Activated CD8-positive, alpha-beta T cell treated with anti-CD3 and anti-CD28 coated beads for 36 hours (primary cell): ENCODE data around the gene SPACA4. TPM values are rescaled to one million over a fixed set of nuclear protein-coding genes. Genes with fewer than 3 reads are reported as not detected.

Experiments
- ATAC-seq: fragments of 200-7000 bp; cut with Tn5 transposase; one replicate; pipeline ENCODE4 v1.10.0; 2021; ENCODE audit warnings: mild to moderate bottlenecking, moderate library complexity
- CTCF ChIA-PET: fragments of 350-600 bp; sonication (Branson Sonifier 250); formaldehyde crosslinking; loops from one replicate; lab custom pipeline; 2021; ENCODE audit warnings: antibody characterized with exemption; lab: Charles Lee
- POLR2A ChIA-PET: fragments of 350-600 bp; sonication (Branson Sonifier 250); formaldehyde crosslinking; loops from one replicate; lab custom pipeline; 2021; ENCODE audit warnings: antibody characterized with exemption; lab: Charles Lee
- DNase-seq: peaks from one replicate; pipeline ENCODE4 v3.0.0-alpha.2; 2020
- H3K27ac Mint-ChIP-seq: one replicate; pipeline ENCODE4 v1.8.0; 2021; ENCODE audit warnings: mild to moderate bottlenecking, mixed read lengths
- H3K27me3 Mint-ChIP-seq: one replicate; pipeline ENCODE4 v1.8.0; 2021; ENCODE audit warnings: mixed read lengths
- H3K36me3 Mint-ChIP-seq: one replicate; pipeline ENCODE4 v1.8.0; 2021; ENCODE audit warnings: low read depth, mixed read lengths
- H3K4me1 Mint-ChIP-seq: one replicate; pipeline ENCODE4 v1.8.0; 2021; ENCODE audit warnings: low read depth, mixed read lengths
- H3K4me3 Mint-ChIP-seq: one replicate; pipeline ENCODE4 v1.8.0; 2021; ENCODE audit warnings: mild to moderate bottlenecking, moderate library complexity, mixed read lengths
- H3K9me3 Mint-ChIP-seq: one replicate; pipeline ENCODE4 v1.8.0; 2021; ENCODE audit warnings: mixed read lengths
- intact Hi-C: fragments of 100-400 bp; cut with micrococcal nuclease; formaldehyde crosslinking; loops from one replicate; pipeline ENCODE4 v1.10.0; 2022
- total RNA-seq, 2 experiments: library from RNA; stranded (reverse); gene quantifications; one replicate each; pipeline ENCODE4 v1.2.3, GENCODE V29; 2021
- TF ChIP-seq, protein P1 (sequence below): fragments of 200-600 bp; IDR thresholded peaks from one replicate; pipeline ENCODE4 v1.8.0; 2022; ENCODE audit warnings: antibody characterized with exemption, mild to moderate bottlenecking

Gene SPACA4
- total RNA-seq, 2 experiments from 2014 or later = not detected

DNA sequence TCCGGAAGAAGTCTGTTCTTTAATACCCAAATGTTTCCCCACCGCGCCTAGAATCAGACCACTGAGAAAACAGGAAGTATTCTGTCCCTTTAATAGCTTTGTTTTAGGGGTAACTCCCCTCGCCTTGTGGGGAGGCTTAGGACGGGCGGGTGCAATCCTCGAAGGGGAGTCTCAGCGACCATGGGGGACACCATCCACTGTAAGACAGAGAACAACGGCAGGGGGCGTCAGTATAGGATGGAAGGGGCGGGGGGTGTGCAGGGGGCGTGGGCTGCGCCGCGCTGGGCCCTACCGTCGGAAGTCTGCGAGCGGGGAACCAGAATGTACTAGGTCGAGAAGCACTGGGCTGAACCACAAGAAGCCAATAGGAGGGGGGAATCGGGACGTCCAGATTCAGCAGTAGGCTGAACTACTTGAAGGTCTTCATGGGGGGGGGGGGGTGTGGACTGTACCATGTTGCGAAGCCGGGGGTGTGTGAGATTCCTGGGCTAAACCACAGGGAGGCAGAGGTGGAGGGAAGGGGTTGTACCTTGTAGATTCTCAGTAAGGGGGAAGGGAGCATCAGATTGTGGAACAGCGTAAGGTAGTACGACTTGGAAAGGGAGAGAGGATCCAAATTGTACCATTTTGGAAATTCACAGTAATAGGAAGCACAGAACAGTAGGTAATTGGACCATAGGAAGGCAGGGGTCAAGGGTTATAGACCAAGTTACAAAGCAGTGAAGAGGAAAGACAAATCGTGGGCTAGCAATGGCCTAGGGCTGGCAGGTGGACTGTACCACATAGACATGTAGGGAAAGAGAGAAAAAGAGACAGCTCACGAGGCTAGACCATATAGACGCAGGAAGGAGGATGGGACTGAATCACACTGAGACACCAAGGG is 31.6 kb downstream of the SPACA4 start:
- Mint-ChIP-seq H3K4me1 (peaks cover 47% of the 10 kb centered on the region), H3K27me3 (no peaks in the 10 kb centered on the region), H3K27ac (peak overlapping the region; percentile 98), H3K4me3 (peak overlapping the region; percentile 88), H3K36me3 (peaks cover 8% of the 10 kb centered on the region), H3K9me3 (no peaks in the 10 kb centered on the region)
- ChIA-PET CTCF (interaction anchor here (1.1 to 1.3 kb wide), 2 partner anchors 8 to 204 kb away, joined by 3 to 4 read pairs; partner anchors contain the start of gene CA11), POLR2A (interaction anchor here (2.1 to 2.7 kb wide), 3 partner anchors 8 to 23 kb away, joined by 8 to 16 read pairs (median 8); partner anchors contain the start of genes CA11, FAM83E, RPL18 and SPHK2)
- intact Hi-C loops = loop anchor here (10.0 kb wide), 1 partner anchor 237 kb away; the partner anchor contains the start of gene PPP1R15A
- ATAC-seq (peak; percentile 28), DNase-seq (peak; percentile 87)
- TF ChIP-seq, protein P1, sequence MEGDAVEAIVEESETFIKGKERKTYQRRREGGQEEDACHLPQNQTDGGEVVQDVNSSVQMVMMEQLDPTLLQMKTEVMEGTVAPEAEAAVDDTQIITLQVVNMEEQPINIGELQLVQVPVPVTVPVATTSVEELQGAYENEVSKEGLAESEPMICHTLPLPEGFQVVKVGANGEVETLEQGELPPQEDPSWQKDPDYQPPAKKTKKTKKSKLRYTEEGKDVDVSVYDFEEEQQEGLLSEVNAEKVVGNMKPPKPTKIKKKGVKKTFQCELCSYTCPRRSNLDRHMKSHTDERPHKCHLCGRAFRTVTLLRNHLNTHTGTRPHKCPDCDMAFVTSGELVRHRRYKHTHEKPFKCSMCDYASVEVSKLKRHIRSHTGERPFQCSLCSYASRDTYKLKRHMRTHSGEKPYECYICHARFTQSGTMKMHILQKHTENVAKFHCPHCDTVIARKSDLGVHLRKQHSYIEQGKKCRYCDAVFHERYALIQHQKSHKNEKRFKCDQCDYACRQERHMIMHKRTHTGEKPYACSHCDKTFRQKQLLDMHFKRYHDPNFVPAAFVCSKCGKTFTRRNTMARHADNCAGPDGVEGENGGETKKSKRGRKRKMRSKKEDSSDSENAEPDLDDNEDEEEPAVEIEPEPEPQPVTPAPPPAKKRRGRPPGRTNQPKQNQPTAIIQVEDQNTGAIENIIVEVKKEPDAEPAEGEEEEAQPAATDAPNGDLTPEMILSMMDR = no peak

DNA sequence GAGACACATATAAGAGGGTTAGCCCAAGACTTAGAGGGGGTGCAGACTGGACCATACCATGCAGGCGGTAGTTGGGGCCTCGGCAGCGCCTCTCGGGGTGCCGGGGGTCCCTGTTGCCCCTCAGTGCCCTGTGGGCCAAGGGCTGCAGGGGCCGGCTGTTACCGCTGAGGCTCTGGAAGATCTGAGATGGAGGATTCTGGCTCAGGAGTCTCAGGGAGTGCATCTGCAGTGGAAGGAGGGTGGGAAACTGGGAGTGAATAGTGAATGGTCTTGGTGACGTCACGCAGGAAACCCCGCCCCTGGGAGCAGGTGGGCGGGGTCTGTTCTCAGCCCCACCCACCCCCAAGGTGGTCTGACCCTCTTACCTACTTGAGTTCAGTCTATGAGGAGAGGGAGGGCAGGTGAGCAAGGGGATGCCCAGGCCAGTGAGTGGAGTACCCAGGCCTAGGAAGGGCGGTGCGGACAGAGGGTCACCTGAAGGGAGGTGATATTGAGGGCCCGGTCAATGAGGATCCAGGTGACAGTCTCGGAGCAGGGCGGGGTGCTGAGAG is 32.4 kb downstream of the SPACA4 start:
- Mint-ChIP-seq H3K27ac (peak overlapping the region; percentile 98), H3K4me3 (peak overlapping the region; percentile 88), H3K4me1 (peaks cover 43% of the 10 kb centered on the region), H3K36me3 (peaks cover 8% of the 10 kb centered on the region), H3K9me3 (no peaks in the 10 kb centered on the region), H3K27me3 (no peaks in the 10 kb centered on the region)
- POLR2A ChIA-PET = interaction anchor here (1.5 kb wide), 1 partner anchor 20 kb away, joined by 3 read pairs; the partner anchor contains the start of genes RPL18 and SPHK2
- CTCF ChIA-PET = no interaction called here
- intact Hi-C loops = loop anchor here (10.0 kb wide), 1 partner anchor 236 kb away; the partner anchor contains the start of gene PPP1R15A
- DNase-seq = no peak
- TF ChIP-seq, protein P1 = no peak
- ATAC-seq = no peak

DNA sequence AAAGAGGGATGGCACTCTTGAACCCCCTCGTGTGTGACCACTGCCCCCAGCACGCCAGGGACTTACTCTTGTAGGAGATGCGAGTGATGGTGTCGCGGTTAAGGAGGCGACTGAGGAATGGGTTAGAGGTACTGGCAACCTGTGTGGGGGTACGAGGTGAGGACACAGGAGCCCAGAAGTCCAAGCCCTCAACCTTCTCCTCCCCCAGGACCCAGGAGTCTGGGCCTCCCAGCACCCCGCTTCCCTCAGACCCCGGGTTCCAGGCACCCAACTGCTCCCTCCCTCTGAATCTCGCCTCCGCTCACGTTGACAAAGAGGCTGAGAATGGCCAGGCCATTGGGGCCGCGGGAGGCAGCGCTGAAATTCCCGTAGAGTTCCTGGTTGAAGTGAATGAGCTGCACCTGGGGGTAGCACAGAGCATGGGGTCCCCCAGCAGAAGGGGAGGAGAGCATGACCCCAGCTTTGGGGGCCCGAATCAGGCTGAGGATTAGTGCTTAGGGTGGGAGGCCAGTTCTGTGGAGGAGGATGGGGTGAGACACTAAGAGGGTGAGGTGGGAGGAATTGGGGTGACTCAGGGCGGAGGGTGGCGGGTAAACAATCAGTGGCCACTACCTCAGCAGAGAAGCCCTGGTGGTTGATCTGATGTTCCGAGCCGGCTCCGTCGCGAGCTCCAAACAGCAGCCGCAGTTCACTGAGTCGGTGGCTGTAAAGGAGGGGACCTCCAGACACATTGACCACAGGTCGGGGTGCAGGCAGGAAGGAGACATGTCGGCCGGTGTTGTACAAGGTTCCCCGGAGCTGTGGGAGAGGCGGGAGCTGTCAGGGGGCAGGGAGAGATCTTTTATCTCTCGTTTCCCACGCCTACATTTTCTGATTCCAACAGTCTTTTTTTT is 33.2 kb downstream of the SPACA4 start:
- H3K9me3 Mint-ChIP-seq = no peaks in the 10 kb centered on the region
- TF ChIP-seq, protein P1 = no peak
- H3K4me1 Mint-ChIP-seq = peaks cover 45% of the 10 kb centered on the region
- ATAC-seq (no peak), DNase-seq (no peak)
- CTCF ChIA-PET = no interaction called here
- H3K27ac Mint-ChIP-seq = peak overlapping the region; percentile 98
- POLR2A ChIA-PET = interaction anchor here (1.5 kb wide), 1 partner anchor 21 kb away, joined by 3 read pairs; the partner anchor contains the start of genes RPL18 and SPHK2
- H3K36me3 Mint-ChIP-seq = peaks cover 8% of the 10 kb centered on the region
- intact Hi-C loops = loop anchor here (10.0 kb wide), 2 partner anchors 105 to 235 kb away; partner anchors contain the start of genes IZUMO1, PPP1R15A and RASIP1
- H3K27me3 Mint-ChIP-seq = no peaks in the 10 kb centered on the region
- H3K4me3 Mint-ChIP-seq = peak overlapping the region; percentile 56

DNA sequence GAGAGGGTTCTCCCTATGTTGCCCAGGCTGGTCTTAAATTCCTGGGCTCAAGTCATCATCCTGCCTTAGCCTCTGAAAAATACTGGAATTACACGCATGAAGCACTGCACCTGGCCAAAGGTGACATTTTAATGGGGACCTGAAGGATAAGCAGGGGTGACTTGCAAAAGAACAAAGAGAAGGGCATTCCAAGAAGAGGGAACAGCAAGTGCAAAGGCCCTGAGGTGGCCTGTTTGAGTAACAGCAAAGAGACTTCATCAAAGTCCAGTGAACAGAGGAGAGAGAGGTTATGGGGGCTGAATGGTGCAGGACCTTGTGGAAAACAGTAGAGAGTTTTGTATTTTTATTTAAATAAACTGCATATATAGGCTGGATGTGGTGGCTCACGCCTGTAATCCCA is 35.3 kb downstream of the SPACA4 start:
- no peak for ATAC-seq
- TF ChIP-seq, protein P1 = no peak
- peaks cover 49% of the 10 kb centered on the region for H3K4me1 Mint-ChIP-seq
- H3K27me3 Mint-ChIP-seq = no peaks in the 10 kb centered on the region
- DNase-seq = no peak
- CTCF ChIA-PET = interaction anchor here (1.6 kb wide), 1 partner anchor 97 kb away, joined by 5 read pairs; no protein-coding TSS in a partner anchor
- H3K4me3 Mint-ChIP-seq = no peak overlapping the region
- no peaks in the 10 kb centered on the region for H3K9me3 Mint-ChIP-seq
- H3K36me3 Mint-ChIP-seq = peaks cover 8% of the 10 kb centered on the region
- intact Hi-C loops = loop anchor here (10.0 kb wide), 1 partner anchor 103 kb away; the partner anchor contains the start of genes IZUMO1 and RASIP1
- no peak overlapping the region for H3K27ac Mint-ChIP-seq
- POLR2A ChIA-PET = no interaction called here
